Endothelial cell of umbilical vein (primary cell): ENCODE data around the gene WWC1. TPM values are rescaled to one million over a fixed set of nuclear protein-coding genes. Genes with fewer than 3 reads are reported as not detected.

Source experiments
- BruUV-seq: library from RNA; stranded (reverse); fragments of 400-500 nt; replicated peaks from 2 replicates; lab custom pipeline; 2021; lab: Mats Ljungman, UMichigan
- CTCF ChIA-PET: fragments of 300-600, 350-600 bp; sonication (Branson Sonifier 250); formaldehyde crosslinking; loops from one replicate; lab custom pipeline; 2021; ENCODE audit warnings: antibody characterized with exemption, inconsistent platforms; lab: Charles Lee
- POLR2A ChIA-PET: fragments of 300-600, 350-600 bp; sonication (Branson Sonifier 250); formaldehyde crosslinking; loops from one replicate; lab custom pipeline; 2021; ENCODE audit warnings: antibody characterized with exemption, inconsistent platforms; lab: Charles Lee
- DNase-seq: peaks from one replicate; pipeline ENCODE4 v3.0.0-alpha.2; 2011; ENCODE audit warnings: low read depth, low spot score
- FAIRE-seq: peaks from 2 replicates; lab custom pipeline; 2011; peaks lifted over from hg19 to GRCh38; lab: Jason Lieb, UNC
- H2AFZ ChIP-seq: 2 replicates; pipeline ENCODE4 v1.6.0; 2012; ENCODE audit warnings: low read depth, low read length, control low read depth, inconsistent platforms
- H3K27ac ChIP-seq: 2 replicates; pipeline ENCODE4 v1.5.1; 2011; ENCODE audit warnings: low read depth, mild to moderate bottlenecking, control low read depth, low read length, moderate library complexity; ENCODE audit not compliant: insufficient read depth
- H3K27me3 ChIP-seq, 2 experiments: 2 replicates each; pipeline versions ENCODE4 v1.6.0 to v1.6.1; 2011; ENCODE audit warnings: low read length in 2 of 2, mixed read lengths in 1 of 2; ENCODE audit not compliant: control insufficient read depth in 2 of 2, insufficient read depth in 2 of 2
- H3K36me3 ChIP-seq, 2 experiments: 2 replicates in 1 of 2; 3 replicates in 1 of 2; pipeline ENCODE4 v1.5.1; 2011; ENCODE audit warnings: low read length in 2 of 2, mild to moderate bottlenecking in 1 of 2, moderate library complexity in 1 of 2; ENCODE audit not compliant: control insufficient read depth in 2 of 2, insufficient read depth in 2 of 2; ENCODE audit errors: extremely low read depth in 1 of 2
- H3K4me1 ChIP-seq: 3 replicates; pipeline ENCODE4 v1.5.1; 2011; ENCODE audit warnings: mild to moderate bottlenecking, low read length; ENCODE audit not compliant: control insufficient read depth, insufficient read depth; ENCODE audit errors: extremely low read depth
- H3K4me2 ChIP-seq: 2 replicates; pipeline ENCODE4 v1.6.1; 2011; ENCODE audit warnings: low read length, control low read depth, mixed read lengths; ENCODE audit not compliant: insufficient read depth
- H3K4me3 ChIP-seq, 3 experiments: fragments of 200-600 bp in 1 of 3; sonication (generic), shearing (Covaris generic) in 1 of 3; replicated peaks in 1 of 3; 2 replicates each; pipeline ENCODE4 v1.5.1; 2011 to 2016; ENCODE audit warnings: control low read depth in 3 of 3, low read length in 3 of 3, mild to moderate bottlenecking in 2 of 3, inconsistent platforms in 1 of 3, low read depth in 1 of 3, moderate library complexity in 1 of 3; ENCODE audit not compliant: insufficient read depth in 1 of 3
- H3K79me2 ChIP-seq: 2 replicates; pipeline ENCODE4 v1.6.0; 2012; ENCODE audit warnings: low read length, inconsistent platforms; ENCODE audit not compliant: control insufficient read depth, insufficient read depth
- H3K9ac ChIP-seq: replicated peaks from 2 replicates; pipeline ENCODE3; 2011; ENCODE audit warnings: low read length, control low read depth; ENCODE audit not compliant: insufficient read depth; ENCODE audit errors: extremely low read depth
- H3K9me1 ChIP-seq: replicated peaks from 3 replicates; pipeline ENCODE4 v1.6.0; 2011; ENCODE audit warnings: mild to moderate bottlenecking, low read length; ENCODE audit not compliant: control insufficient read depth, insufficient read depth; ENCODE audit errors: extremely low read depth
- H3K9me3 ChIP-seq: replicated peaks from 2 replicates; pipeline ENCODE4 v1.5.1; 2012; ENCODE audit warnings: low read length, inconsistent platforms; ENCODE audit not compliant: control insufficient read depth, insufficient read depth
- H4K20me1 ChIP-seq: replicated peaks from 2 replicates; pipeline ENCODE3; 2011; ENCODE audit warnings: mild to moderate bottlenecking, low read length; ENCODE audit not compliant: control insufficient read depth, insufficient read depth; ENCODE audit errors: extremely low read depth
- EZH2 ChIP-seq: IDR thresholded peaks from 2 replicates; pipeline ENCODE4 v1.6.1; 2012; ENCODE audit warnings: borderline replicate concordance, low read depth, mild to moderate bottlenecking, moderate library complexity, low read length, inconsistent platforms; ENCODE audit not compliant: severe bottlenecking
- FOS ChIP-seq: IDR thresholded peaks from 2 replicates; pipeline ENCODE4 v1.6.1; 2011; ENCODE audit warnings: mild to moderate bottlenecking, low read length, moderate library complexity, borderline replicate concordance; ENCODE audit not compliant: insufficient read depth
- GATA2 ChIP-seq: IDR thresholded peaks from 2 replicates; pipeline ENCODE4 v1.7.0; 2011; ENCODE audit warnings: low read depth, mild to moderate bottlenecking, moderate library complexity, mixed read lengths, low read length; ENCODE audit not compliant: insufficient read length, insufficient read depth
- JUN ChIP-seq: IDR thresholded peaks from 2 replicates; pipeline ENCODE4 v1.6.1; 2011; ENCODE audit warnings: borderline replicate concordance, low read depth; ENCODE audit not compliant: insufficient read length, insufficient read depth
- MAX ChIP-seq: IDR thresholded peaks from 2 replicates; pipeline ENCODE4 v1.6.1; 2011; ENCODE audit not compliant: insufficient read depth, insufficient read length
- MYC ChIP-seq: IDR thresholded peaks from one replicate; pipeline ENCODE4 v1.6.1; 2011; ENCODE audit warnings: mild to moderate bottlenecking, low read depth, low read length
- POLR2A ChIP-seq: IDR thresholded peaks from 2 replicates; pipeline ENCODE4 v1.6.1; 2012; ENCODE audit warnings: low read depth, mild to moderate bottlenecking, control low read depth, low read length
- POLR2AphosphoS5 ChIP-seq: IDR thresholded peaks from 2 replicates; pipeline ENCODE4 v1.6.1; 2012; ENCODE audit warnings: low read depth, mild to moderate bottlenecking, control low read depth, low read length, moderate library complexity; ENCODE audit not compliant: insufficient read depth
- dilution Hi-C: fragments of 300-500 bp; cut with MboI; formaldehyde crosslinking; loops from one replicate; pipeline ENCODE4 v1.15.0; 2019; ENCODE audit warnings: low sequenced_read_pairs; ENCODE audit not compliant: extremely low pct_ligation_motif_present
- intact Hi-C: fragments of 100-400 bp; cut with micrococcal nuclease; formaldehyde crosslinking; loops from one replicate; pipeline ENCODE4 v1.10.0; 2022
- polyA plus RNA-seq, 4 experiments: library from polyadenylated mRNA; depleted of rRNA in 3 of 4; stranded (reverse) in 3 of 4; unstranded in 1 of 4; fragments of >200 nt; gene quantifications; 2 replicates each; pipeline versions ENCODE4 v1.2.1 to v1.2.3, GENCODE V29; 2011 to 2012; ENCODE audit warnings: missing spikeins in 1 of 4
- total RNA-seq: library from RNA; stranded (reverse); gene quantifications from 2 replicates; pipeline ENCODE4 v1.2.3, GENCODE V29; 2021

Gene WWC1
- total and polyA plus RNA-seq, 2 donors (not counting 3 experiments of a cell fraction or from before 2014, with no cell fraction given): 0.03 to 0.91 TPM

GRCh38 chr5:168341178-168341577, 49.7 kb downstream of the WWC1 start:
- TF ChIP-seq MAX: no peak
- TF ChIP-seq GATA2: no peak
- Histone ChIP-seq H3K9me3 (no peaks in the 10 kb centered on the region), H3K9ac (no peak overlapping the region), H3K79me2 (no peaks in the 10 kb centered on the region), H3K27ac (no peak overlapping the region), H2AFZ (no peak overlapping the region), H3K27me3 (no peaks in the 10 kb centered on the region), H3K4me2 (no peak overlapping the region), H3K9me1 (no peaks in the 10 kb centered on the region), H3K4me1 (no peaks in the 10 kb centered on the region), H4K20me1 (no peaks in the 10 kb centered on the region), H3K4me3 (no peak overlapping the region), H3K36me3 (no peaks in the 10 kb centered on the region)
- CTCF ChIA-PET: no interaction called here
- intact Hi-C loops: no loop called here
- BruUV-seq: no TSS peak
- POLR2A ChIA-PET: no interaction called here
- DNase-seq (no peak), FAIRE-seq (no peak)
- dilution Hi-C loops: no loop called here

GRCh38 chr5:168342151-168342825, 50.8 kb downstream of the WWC1 start:
- TF ChIP-seq MAX (no peak), EZH2 (no peak), POLR2A (no peak), MYC (no peak), FOS (no peak), JUN (no peak), GATA2 (no peak), POLR2AphosphoS5 (no peak)
- no peaks in the 10 kb centered on the region for H4K20me1 ChIP-seq
- no peak overlapping the region for H3K4me3 ChIP-seq
- no peak overlapping the region for H3K27ac ChIP-seq
- BruUV-seq: no TSS peak
- no peak overlapping the region for H3K9ac ChIP-seq
- no peaks in the 10 kb centered on the region for H3K9me1 ChIP-seq
- no peaks in the 10 kb centered on the region for H3K27me3 ChIP-seq
- POLR2A ChIA-PET: no interaction called here
- intact Hi-C loops: no loop called here
- no peaks in the 10 kb centered on the region for H3K9me3 ChIP-seq
- H2AFZ ChIP-seq: no peak overlapping the region
- no peak for FAIRE-seq
- no peak for DNase-seq
- H3K79me2 ChIP-seq: no peaks in the 10 kb centered on the region
- dilution Hi-C loops: no loop called here
- no peaks in the 10 kb centered on the region for H3K4me1 ChIP-seq
- no peaks in the 10 kb centered on the region for H3K36me3 ChIP-seq
- no peak overlapping the region for H3K4me2 ChIP-seq
- CTCF ChIA-PET: no interaction called here
